COR-L47 (cell line): ENCODE measurements around the gene ACO2.
A peak's percentile ranks its signal among the peaks of the same experiment; 100 is the strongest.

Source experiments
- DNase-seq: peaks from one replicate; lab custom pipeline; 2025; lab: John Stamatoyannopoulos, UW

The ACO2 gene

DNA sequence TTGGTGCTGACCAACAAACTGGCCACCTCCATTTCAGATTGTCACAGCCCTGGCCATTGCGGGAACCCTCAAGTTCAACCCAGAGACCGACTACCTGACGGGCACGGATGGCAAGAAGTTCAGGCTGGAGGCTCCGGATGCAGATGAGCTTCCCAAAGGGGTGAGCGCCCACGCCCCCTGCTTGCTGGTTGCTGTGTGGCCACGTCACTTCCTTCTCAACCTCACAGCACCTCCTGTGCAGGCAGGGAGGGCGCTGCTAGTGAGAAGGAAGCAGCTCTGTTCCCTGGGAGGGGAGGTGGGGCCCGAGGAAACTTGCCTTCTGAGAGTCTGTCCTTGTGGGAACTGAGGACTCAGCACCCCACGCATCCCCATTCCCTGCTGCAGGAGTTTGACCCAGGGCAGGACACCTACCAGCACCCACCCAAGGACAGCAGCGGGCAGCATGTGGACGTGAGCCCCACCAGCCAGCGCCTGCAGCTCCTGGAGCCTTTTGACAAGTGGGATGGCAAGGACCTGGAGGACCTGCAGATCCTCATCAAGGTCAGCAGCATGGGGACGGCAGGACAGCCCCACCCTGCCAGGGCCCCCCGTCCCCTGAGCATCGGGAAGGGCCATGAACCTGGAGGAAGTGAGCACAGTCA lies 56.0 kb downstream of the ACO2 start:
- no peak for DNase-seq

DNA sequence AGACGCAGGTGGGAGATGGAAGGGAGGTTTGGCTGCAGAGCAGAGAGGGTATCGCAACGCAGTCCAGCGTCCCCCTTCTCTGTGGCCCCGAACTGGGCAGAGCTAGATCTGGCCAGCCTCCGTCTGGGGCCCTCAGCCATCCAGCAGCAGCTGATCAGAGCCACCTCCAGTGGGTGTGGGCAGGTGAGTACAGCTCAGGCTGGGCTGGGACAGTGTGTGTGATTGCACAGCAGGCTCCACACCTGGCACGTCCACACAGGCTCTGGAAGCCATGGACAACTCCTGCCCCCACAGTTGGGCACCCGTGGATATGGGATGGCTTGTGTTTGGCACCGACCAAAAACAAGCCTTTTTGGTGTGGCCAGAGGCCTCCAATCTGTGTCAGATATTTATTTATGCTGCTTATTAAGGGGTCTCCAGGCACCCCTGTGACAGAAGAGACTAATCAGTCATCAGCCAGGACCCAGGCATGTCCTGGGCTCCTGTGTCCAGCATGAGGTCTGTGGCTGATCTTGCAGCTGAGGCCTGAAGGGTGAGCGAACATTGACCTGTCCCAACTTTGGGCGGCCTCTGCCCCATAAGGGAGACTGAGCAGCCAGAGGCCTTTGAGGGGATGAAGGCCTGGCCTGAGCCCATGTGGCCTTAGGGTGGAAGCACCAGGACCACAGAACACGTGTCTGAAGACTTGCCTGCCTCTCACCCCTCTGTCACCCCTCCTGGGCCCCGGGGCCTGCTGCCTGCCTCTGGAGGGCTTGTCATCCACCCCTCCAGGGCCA lies 56.7 kb downstream of the ACO2 start:
- no peak for DNase-seq

DNA sequence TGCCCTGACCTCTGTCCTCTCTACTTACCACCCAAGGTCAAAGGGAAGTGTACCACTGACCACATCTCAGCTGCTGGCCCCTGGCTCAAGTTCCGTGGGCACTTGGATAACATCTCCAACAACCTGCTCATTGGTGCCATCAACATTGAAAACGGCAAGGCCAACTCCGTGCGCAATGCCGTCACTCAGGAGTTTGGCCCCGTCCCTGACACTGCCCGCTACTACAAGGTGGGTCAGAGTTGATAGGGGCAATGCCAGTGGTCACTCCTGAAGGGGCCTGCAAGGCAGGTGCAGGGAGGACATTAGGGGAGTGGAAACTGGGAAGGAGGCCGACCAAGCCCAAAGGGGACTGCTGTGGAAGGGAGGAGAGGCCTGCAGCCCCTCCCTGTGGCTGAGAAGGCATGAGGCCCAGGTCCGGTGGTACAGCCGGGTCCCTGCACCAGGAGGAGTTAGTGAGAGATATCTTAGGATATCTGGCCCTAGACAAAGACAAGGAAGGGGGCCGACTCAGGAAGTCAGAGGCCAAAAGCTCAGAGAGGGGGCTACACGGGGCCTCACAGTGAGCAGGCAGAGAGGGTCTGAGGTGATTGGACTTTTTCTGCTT lies 57.4 kb downstream of the ACO2 start:
- no peak for DNase-seq

DNA sequence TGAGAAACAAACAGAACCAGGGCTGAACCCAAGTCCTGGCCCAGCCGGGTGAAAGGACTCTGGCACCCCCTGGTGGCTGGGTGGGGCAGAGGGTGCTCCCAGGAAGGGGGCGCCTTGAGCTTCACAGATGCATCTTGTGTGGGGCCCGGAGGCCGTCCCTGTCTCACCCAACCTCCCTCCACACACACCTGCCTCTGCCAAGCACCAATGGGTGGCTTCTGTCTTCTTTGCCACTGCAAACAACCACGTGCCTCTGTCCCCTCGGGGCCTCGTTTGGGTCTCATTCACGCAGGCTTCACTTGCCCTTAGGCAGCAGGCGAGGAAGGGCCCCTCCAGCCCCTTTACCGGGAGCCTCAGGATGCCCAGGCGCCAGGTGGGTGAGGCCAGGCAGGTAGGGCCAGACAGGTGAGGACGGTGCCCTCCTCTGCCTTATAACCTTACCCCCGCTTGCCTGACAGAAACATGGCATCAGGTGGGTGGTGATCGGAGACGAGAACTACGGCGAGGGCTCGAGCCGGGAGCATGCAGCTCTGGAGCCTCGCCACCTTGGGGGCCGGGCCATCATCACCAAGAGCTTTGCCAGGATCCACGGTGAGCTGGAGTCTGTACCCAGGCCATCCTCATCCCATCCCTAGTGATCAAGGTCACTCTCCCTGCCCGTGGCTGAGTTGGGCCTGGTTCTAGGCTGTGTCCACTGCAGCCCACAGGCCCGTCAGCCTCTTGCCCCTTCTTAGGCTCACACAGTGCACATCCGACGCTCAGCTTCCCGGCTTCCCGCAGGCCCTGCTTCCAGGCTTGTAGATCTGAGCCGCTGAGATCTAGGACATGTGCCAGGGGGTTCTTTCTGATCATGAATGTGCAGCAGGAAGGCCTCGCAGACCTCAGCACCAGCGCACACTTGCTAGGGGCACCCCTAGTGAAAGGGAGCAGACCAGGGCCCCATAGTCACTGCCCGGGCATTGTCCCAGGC lies 58.2 kb downstream of the ACO2 start:
- peak; percentile 13 for DNase-seq

DNA sequence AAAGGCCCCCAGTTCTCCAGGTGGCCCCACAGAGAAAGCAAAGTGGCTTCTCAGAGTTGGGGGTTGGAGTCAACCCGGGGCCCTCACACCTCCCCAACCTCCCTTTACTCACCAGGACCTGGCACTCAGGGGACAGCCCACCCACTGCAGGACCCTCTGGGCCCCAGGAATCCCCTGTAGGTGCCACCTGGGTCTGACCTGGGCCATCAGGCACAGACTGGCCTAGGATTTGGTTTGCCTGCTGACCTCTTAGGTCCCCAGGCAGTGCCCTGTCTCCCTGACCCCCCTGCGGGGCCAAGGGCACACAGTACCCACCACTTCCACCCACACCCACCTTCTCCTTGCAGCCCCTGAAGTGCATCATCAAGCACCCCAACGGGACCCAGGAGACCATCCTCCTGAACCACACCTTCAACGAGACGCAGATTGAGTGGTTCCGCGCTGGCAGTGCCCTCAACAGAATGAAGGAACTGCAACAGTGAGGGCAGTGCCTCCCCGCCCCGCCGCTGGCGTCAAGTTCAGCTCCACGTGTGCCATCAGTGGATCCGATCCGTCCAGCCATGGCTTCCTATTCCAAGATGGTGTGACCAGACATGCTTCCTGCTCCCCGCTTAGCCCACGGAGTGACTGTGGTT lies 59.3 kb downstream of the ACO2 start:
- DNase-seq = no peak

DNA sequence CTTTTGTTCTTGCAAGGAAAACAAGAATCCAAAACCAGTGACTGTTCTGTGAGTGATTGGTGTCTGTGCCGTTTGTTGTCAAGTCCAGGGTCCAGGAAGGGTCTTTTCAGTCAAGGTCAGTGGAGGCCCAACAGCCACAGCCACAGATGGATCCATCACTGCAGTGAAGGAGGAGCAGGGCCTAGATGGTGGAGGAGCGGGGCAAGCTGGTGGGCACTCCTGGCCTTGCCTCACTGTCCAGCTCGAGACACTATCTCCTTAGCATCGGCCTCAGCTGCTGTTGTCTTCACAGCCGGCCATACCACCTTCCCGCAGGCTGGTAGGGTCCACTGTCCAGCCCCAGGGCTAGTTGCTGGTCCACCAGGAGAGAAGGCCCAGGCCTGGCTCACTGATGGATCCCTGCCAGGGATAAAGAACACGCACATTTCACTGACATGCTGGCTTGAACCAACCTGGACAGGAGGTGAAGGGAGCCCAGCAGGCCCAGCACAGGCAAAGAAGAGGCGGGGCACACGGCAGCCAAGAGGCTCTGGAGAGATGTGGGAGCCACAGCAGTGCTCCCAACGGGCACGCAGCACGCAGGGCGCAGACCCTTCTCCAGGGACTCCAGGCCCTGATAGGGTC lies 60.1 kb downstream of the ACO2 start:
- no peak for DNase-seq

DNA sequence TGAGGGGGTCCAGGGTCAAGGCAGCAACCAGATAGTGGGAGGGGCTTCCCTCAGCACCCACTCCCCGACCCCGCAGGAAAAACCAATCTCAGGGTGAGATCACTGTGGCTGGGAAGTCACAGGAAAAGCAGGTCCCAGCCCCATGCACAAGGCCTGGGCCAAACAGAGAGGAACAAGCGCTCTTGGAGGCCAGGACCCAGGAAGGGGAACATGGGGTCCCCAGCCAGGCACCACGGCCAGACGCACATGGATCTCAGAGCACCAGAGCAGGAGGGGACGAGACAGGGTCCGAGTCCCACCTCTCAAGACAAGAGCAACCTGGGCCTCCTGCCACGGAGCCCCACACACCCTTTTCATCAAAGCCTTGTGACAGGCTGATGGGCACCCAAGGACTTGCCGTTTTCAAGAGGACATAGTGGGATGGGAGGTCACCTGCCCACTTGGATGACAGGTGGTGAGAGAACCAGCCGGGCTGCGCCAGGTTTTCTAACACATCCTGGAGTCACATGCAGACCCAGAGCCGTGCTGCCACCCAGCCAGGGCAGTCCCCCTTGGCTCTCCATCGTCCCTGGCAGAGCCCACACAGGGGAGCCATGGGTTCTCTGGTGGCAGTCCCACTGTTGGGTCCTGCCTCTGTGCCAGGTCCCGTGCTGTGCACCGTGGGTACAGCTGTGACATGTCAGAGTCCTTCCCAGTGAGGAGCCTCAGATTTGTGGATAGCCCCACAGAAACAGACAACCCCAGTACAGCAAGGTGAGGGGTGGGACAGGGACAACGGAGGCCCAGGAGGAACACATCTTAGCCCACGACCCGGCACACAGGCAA lies 62.2 kb downstream of the ACO2 start:
- DNase-seq = no peak

DNA sequence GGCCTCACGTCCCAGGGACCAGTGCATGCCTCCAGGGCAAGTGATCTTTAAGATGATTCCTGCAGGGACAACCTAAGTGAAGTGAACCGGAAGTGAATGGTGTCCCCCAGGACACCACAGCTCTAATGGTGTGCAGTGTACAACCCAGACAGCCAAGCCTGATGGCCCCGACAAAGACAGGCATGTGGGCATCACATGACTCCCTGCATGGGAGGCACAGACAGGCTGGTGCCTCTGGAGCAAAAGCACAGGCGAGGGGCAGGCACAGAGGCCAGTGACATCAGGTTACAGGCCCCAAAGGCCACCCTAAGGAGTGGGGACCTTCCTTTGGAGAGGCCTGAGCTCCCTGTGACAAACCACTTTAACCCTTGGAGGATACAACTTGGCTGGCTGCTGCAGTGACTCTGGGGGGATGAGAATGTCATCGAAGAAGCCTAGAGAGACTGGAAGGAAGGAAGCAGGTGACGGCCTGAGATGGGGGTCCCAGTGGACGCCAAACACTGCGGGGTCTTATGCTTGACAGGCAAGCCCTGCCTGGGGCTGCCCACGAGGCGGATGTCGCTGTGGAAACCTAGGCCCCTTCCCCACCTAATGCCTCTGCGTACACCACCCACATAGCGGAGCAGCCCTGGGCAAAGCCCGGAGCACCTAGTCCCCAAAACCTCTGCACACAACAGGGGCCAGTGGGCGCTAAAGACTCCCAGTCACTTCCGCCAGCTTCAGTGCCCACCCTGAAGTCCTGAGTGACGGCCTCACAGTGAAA lies 63.0 kb downstream of the ACO2 start:
- no peak for DNase-seq

DNA sequence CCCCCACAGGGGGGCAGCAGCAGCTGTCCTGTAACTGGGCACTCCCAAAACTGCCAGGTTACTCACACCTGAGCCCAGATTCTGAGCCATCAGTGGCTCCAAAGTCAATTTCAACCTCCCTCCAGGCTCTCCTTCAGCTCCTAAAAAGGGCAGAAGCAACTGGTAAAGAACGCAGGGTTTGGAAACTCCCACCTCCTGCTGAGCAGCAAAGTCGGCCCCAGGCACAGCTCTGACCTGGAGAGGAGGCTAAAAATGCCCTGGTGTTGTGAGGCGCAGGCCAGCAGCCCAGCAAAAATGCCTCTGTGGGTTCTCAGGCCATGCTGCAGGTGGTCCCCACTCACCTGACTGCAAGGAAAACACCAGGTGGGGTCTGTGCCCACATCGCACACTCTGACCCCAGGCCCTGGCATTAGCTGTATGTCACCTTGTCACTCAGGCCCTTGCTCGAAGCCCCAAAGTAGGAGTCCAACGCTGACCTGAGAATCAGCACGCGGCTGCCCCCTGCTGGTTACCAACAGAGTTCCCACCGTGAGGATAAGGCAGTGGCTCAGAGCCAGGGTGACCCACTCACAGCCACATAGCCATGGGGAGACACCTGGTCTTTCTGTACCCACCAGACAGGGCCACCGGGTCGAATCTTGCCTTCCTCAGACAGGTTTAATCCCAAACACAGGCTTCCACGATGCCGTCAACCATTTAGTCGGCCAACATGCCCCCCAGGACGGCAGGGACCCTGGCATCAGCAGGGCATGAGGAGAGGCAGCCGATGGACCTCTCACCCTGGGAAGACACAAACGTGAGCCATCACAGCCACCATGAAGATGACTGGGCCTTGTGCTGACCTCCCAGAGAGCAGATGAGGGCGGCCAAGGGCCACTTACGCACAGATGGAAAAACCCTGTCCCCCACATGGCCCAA lies 64.2 kb downstream of the ACO2 start:
- DNase-seq = peak; percentile 20

DNA sequence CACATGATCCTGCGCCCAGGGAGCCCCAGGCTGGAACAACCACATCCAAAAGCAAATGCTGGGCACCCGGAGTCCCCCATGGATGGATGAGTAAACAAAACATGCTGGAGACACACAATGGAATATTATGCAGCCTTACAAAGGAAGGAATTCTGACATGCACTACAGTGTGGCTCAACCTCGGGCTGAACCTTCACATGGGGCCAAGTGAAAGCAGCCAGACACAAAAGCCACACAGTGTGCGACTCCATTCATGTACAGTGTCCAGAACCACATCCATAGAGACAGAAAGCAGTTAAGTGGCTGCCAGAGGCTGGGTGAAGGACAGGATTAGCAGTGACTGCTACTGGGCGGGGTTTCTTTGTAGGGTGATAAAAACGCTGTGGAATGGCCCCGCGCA lies 65.3 kb downstream of the ACO2 start:
- no peak for DNase-seq

DNA sequence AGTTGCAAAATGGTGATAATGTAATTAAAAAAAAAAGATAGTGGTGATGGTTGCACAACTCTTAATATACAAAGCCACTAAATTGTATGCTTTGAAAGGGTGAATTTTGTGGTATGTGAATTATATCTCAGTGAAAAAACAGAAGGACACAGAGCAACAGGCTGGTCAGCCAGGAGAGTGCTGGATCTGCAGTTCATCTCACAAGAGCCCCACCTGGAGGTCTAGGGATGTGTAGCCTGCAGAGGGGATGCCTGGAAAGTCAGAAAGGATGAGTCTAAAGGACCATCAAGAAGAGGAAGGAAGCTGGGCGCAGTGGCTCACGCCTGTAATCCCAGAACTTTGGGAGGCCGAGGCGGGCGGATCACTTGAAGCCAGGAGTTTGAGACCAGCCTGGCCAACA lies 66.3 kb downstream of the ACO2 start:
- DNase-seq = no peak

DNA sequence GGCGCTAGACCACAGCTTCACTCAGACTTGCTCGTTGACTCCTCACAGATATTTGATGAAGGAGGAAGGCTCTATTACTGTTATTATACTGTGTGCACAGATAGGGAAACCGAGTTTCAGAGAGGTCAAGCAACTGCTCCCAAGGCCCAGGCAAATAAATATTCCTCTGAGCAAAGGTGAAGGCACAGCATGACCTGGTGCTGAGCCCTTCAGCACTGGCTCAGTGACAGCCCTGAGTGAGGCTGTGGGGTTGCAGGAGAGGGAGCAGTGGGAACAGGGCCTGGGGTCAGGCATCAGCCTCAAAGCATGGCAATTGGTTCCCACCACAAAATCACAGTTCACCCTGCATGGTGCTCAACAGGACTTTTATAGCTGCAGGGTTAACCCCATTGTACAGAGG lies 68.3 kb downstream of the ACO2 start:
- DNase-seq = no peak

DNA sequence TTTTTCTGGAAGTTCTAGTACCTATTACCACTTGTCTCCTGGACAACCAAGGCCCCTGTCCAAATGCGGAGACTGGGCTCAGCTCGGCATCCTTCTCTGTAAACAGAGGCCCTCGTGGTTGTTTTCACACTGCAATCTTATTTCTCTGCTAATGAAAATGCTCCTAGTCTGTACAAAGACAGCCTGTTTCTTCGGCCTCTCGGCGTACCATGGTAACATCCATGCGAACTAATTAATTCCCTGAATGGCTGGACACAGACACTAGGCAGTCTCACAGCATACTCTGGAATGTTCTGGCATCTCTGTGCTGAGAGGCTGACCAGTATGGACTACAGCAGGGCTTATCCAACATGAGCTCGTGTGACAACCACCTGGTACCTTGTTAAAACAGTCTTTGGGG lies 69.7 kb downstream of the ACO2 start:
- DNase-seq = no peak

DNA sequence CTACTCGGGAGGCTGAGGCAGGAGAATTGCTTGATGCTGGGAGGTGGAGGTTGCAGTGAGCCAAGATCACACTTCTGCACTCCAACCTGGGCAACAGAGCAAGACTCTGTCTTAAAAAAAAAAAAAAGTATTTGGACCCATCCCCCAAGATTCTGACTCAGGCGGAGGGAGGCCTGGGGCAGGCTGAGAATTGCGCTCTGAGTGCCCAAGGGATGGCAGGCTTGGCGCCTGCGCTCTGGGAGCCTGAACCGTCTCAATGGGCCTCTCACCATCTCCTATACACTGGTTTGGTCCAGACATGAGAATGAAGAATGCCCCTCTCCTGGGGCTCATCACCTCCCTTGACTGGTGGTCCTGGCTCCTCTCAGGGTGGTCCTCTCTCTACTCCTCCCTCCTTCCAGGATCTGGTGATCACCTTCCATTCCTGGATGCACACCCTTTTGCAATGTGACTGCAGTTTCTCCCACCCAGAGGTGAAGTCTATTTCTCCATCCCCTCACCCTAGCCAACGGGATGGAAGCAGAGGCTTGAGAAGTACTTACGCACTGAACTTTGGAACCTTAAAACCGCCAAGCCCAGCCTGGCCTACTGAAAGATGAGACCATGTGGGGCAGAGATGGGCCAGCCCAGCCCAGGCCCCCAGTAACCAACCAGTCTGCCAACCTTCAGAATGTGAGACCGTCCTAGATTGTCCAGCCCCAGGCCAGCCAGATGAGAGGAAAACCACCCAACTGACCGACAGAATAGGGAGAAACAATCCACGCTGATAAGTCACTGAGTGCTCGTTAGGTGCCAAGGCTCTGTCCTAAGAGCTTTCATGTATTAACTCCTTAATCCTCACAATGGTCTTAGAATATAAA lies 70.5 kb downstream of the ACO2 start:
- no peak for DNase-seq

DNA sequence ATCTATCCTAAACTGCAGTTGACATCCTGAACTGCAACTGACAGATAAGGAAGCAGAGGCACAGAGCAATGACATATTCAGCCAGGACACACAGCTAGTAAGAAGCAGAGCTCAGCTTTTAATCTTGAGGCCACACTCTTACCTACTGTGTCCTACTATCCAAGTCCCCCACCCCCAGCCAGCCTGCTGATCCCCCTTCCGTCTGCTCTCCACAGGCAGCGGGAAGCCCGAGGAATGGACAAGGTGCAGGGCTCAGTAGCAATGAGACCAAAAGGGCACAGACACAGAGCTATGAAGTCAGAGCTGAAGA lies 71.0 kb downstream of the ACO2 start:
- no peak for DNase-seq

DNA sequence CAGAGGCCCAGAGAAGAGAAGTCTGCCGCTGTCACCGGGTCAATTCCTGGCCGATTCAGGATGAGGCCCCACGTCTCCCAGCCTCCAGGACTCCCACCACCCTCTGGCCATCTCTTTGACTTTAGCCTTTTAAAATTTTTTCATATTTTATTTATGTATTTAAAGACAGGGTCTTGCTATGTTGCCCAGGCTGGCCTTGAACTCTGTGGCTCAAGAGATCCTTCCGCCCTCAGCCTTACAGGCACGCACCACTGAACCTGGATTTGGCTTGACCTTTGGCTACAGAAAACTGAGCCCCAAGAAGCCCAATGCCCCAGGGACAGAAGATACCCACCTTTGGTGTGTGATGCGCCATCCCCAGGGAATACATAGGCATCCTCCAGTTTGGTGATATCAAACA lies 71.4 kb downstream of the ACO2 start:
- no peak for DNase-seq

DNA sequence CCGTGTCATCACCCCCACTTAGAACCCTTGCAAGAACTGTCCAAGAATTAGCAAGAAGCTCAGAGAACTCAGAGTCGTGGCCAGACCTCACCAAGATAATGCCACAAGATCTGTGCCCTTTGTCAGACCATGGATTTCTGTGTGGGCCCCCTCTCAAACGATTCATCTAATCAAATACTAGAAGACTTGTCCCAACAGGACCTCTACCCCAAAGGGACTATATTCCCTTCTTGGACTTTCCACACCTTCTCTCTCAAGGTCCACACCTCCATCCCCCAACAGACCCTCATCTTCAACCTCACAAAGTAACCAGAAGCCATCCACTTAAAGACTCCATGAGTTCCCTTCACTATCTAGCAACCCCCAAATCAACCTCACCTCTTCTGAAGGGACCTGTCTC lies 72.6 kb downstream of the ACO2 start:
- no peak for DNase-seq

DNA sequence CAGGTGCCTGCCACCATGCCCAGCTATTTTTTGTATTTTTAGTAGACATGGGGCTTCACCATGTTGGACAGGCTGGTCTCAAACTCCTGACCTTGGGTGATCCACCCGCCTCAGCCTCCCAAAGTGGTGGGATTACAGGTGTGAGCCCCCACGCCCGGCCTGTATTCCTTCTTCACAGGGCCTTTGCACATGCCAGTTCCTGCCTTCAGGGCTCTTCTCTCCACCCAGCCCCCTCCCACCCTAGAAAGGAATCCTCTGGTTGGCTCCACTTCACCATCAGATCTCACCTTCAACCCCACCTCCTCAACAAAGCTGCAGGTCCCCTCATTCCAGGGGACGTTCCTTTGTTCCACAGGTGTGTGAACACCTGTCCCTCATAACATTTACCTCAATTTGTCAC lies 73.3 kb downstream of the ACO2 start:
- no peak for DNase-seq
